ENCODE results near the gene FPR2.

DNA sequence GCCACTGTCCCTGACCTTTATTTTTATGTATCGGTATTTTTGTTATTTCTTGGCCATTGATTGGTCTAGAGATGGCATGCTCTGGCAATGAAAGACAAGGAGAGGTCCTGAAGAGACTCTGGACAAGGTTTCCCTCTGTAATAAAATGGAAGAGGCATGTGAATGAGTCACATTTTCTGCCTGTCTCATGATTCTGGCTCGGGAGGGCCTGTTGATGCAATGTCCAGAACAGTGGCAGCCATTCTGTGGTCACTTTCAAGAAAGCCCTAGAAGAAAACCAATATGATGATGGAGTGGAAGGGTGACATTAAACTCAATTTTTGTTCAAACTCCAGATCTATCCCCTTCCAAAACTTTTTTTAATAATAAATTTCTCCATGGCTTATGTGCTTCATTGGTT lies 32.0 kb downstream of the FPR2 start:
- TF ChIP-seq, protein P1, sequence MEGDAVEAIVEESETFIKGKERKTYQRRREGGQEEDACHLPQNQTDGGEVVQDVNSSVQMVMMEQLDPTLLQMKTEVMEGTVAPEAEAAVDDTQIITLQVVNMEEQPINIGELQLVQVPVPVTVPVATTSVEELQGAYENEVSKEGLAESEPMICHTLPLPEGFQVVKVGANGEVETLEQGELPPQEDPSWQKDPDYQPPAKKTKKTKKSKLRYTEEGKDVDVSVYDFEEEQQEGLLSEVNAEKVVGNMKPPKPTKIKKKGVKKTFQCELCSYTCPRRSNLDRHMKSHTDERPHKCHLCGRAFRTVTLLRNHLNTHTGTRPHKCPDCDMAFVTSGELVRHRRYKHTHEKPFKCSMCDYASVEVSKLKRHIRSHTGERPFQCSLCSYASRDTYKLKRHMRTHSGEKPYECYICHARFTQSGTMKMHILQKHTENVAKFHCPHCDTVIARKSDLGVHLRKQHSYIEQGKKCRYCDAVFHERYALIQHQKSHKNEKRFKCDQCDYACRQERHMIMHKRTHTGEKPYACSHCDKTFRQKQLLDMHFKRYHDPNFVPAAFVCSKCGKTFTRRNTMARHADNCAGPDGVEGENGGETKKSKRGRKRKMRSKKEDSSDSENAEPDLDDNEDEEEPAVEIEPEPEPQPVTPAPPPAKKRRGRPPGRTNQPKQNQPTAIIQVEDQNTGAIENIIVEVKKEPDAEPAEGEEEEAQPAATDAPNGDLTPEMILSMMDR (conservative IDR thresholded peaks at IDR 0.05; ENCODE audit: low read length) = no peak
- no peak for TF ChIP-seq EZH2phosphoT487 (IDR thresholded peaks at IDR 0.05; ENCODE audit: borderline replicate concordance, low read depth, low read length)
